ENCODE data around the gene ARCN1. TPM values are rescaled to one million over a fixed set of nuclear protein-coding genes. Genes with fewer than 3 reads are reported as not detected.

ARCN1 gene
- total RNA-seq, 1 experiment from 2014 or later = 122 TPM

- Histone ChIP-seq H3K27me3 (ENCODE audit: low read length) (no peaks in the 10 kb centered on the region), H4K20me1 (ENCODE audit: low read length) (no peaks in the 10 kb centered on the region), H3F3A (ENCODE audit: low read length, unreplicated experiment) (no peaks in the 10 kb centered on the region), H3K9me3 (ENCODE audit: low read length) (no peaks in the 10 kb centered on the region), H3K79me2 (ENCODE audit: low read length) (0 out of 2 replicates have a peak, but pooled peaks cover 4% of the 10 kb centered on the region), H3K4me1 (ENCODE audit: insufficient read depth, low read length) (peaks cover 17% of the 10 kb centered on the region), H3K36me3 (ENCODE audit: low read depth, low read length) (no peaks in the 10 kb centered on the region; the same call in 1 of the 2 replicates), H3K9ac (ENCODE audit: low read length) (no peak overlapping the region), H2AFZ (ENCODE audit: low read length) (no peak overlapping the region), H3K4me2 (ENCODE audit: low read length) (no peak overlapping the region), H3K9me2 (replicated peaks; ENCODE audit: low read length) (no peaks in the 10 kb centered on the region), H3K4me3 (ENCODE audit: low read length) (no peak overlapping the region), H3K27ac (ENCODE audit: low read length) (no peak overlapping the region)
- ChIA-PET POLR2A (ENCODE audit: unreplicated experiment) (no interaction called here), CTCF (no interaction called here)
- intact Hi-C loops (cut with micrococcal nuclease) = no loop called here
- TF ChIP-seq EZH2phosphoT487 (IDR thresholded peaks at IDR 0.05; ENCODE audit: borderline replicate concordance, low read length) (no peak), CTCF (conservative IDR thresholded peaks at IDR 0.05; ENCODE audit: low read depth, low read length) (no peak), EZH2 (IDR thresholded peaks at IDR 0.05; ENCODE audit: low read length, unreplicated experiment) (no peak)
- ATAC-seq (no peak), DNase-seq (no peak)
- BruUV-seq (replicated peaks) = no TSS peak
Measured at GRCh38 chr11:118628031-118628430, 55.8 kb downstream of the ARCN1 start.

GRCh38 chr11:118628432-118628831 lies 56.2 kb downstream of the ARCN1 start:
- Histone ChIP-seq H3K79me2 (ENCODE audit: low read length) (0 out of 2 replicates have a peak, but pooled peaks cover 4% of the 10 kb centered on the region), H3K4me1 (ENCODE audit: insufficient read depth, low read length) (peaks cover 13% of the 10 kb centered on the region), H2AFZ (ENCODE audit: low read length) (no peak overlapping the region), H3F3A (ENCODE audit: low read length, unreplicated experiment) (no peaks in the 10 kb centered on the region), H3K9me2 (replicated peaks; ENCODE audit: low read length) (no peaks in the 10 kb centered on the region), H3K9me3 (ENCODE audit: low read length) (no peaks in the 10 kb centered on the region), H3K27me3 (ENCODE audit: low read length) (no peaks in the 10 kb centered on the region), H3K4me2 (ENCODE audit: low read length) (no peak overlapping the region), H3K4me3 (ENCODE audit: low read length) (no peak overlapping the region), H4K20me1 (ENCODE audit: low read length) (no peaks in the 10 kb centered on the region), H3K9ac (ENCODE audit: low read length) (no peak overlapping the region), H3K36me3 (ENCODE audit: low read depth, low read length) (no peaks in the 10 kb centered on the region; the same call in 1 of the 2 replicates), H3K27ac (ENCODE audit: low read length) (no peak overlapping the region)
- no peak for DNase-seq
- TF ChIP-seq CTCF (conservative IDR thresholded peaks at IDR 0.05; ENCODE audit: low read depth, low read length) (no peak), EZH2 (IDR thresholded peaks at IDR 0.05; ENCODE audit: low read length, unreplicated experiment) (no peak), EZH2phosphoT487 (IDR thresholded peaks at IDR 0.05; ENCODE audit: borderline replicate concordance, low read length) (no peak)
- ATAC-seq = no peak
- CTCF ChIA-PET = no interaction called here
- POLR2A ChIA-PET (ENCODE audit: unreplicated experiment) = no interaction called here
- intact Hi-C loops (cut with micrococcal nuclease) = no loop called here
- no TSS peak for BruUV-seq (replicated peaks)

- BruUV-seq (replicated peaks) = no TSS peak
- no peaks in the 10 kb centered on the region for H3K27me3 ChIP-seq (ENCODE audit: low read length)
- no peaks in the 10 kb centered on the region for H3F3A ChIP-seq (ENCODE audit: low read length, unreplicated experiment)
- no peaks in the 10 kb centered on the region for H3K9me3 ChIP-seq (ENCODE audit: low read length)
- H3K9me2 ChIP-seq (replicated peaks; ENCODE audit: low read length) = no peaks in the 10 kb centered on the region
- no peak for DNase-seq
- H3K9ac ChIP-seq (ENCODE audit: low read length) = no peak overlapping the region
- H4K20me1 ChIP-seq (ENCODE audit: low read length) = no peaks in the 10 kb centered on the region
- intact Hi-C loops (cut with micrococcal nuclease) = no loop called here
- ChIA-PET POLR2A (ENCODE audit: unreplicated experiment) (no interaction called here), CTCF (no interaction called here)
- no peak overlapping the region for H3K4me2 ChIP-seq (ENCODE audit: low read length)
- no peak overlapping the region for H3K27ac ChIP-seq (ENCODE audit: low read length)
- H3K36me3 ChIP-seq (ENCODE audit: low read depth, low read length) = no peaks in the 10 kb centered on the region; the same call in 1 of the 2 replicates
- H3K79me2 ChIP-seq (ENCODE audit: low read length) = 0 out of 2 replicates have a peak, but pooled peaks cover 3% of the 10 kb centered on the region
- ATAC-seq = no peak
- no peak for TF ChIP-seq EZH2 (IDR thresholded peaks at IDR 0.05; ENCODE audit: low read length, unreplicated experiment)
- no peak for TF ChIP-seq CTCF (conservative IDR thresholded peaks at IDR 0.05; ENCODE audit: low read depth, low read length)
- no peak for TF ChIP-seq EZH2phosphoT487 (IDR thresholded peaks at IDR 0.05; ENCODE audit: borderline replicate concordance, low read length)
- no peak overlapping the region for H3K4me3 ChIP-seq (ENCODE audit: low read length)
- no peak overlapping the region for H2AFZ ChIP-seq (ENCODE audit: low read length)
- H3K4me1 ChIP-seq (ENCODE audit: insufficient read depth, low read length) = peaks cover 14% of the 10 kb centered on the region
Measured at GRCh38 chr11:118628861-118629549, 56.8 kb downstream of the ARCN1 start.
